Activated T-cell treated with anti-CD3 and anti-CD28 coated beads, Interleukin-2, amount 50 U/mL, for 4 hours (primary cell): ENCODE results near the gene SIRT3. TPM values are rescaled to one million over a fixed set of nuclear protein-coding genes. Genes with fewer than 3 reads are reported as not detected.
"Not testable (repeated sequence)": the region's sequence is repeated elsewhere in the genome, so short reads cannot be mapped to it uniquely, and the experiment has no call there.

Source experiments
- ATAC-seq, 2 donors: fragments of 200-7000 bp; cut with Tn5 transposase; one replicate each; pipeline ENCODE4 v1.10.0; 2021
- DNase-seq: peaks from one replicate; pipeline ENCODE4 v3.0.0-alpha.2; 2020
- H3K27me3 Mint-ChIP-seq: one replicate; pipeline ENCODE4 v1.8.0; 2021; ENCODE audit warnings: low read depth, mixed read lengths
- H3K36me3 Mint-ChIP-seq: one replicate; pipeline ENCODE4 v1.8.0; 2022; ENCODE audit warnings: mixed read lengths; ENCODE audit not compliant: insufficient read depth
- H3K4me1 Mint-ChIP-seq: one replicate; pipeline ENCODE4 v1.8.0; 2021; ENCODE audit warnings: low read depth, mixed read lengths
- H3K4me3 Mint-ChIP-seq: one replicate; pipeline ENCODE4 v1.8.0; 2021; ENCODE audit warnings: mild to moderate bottlenecking, moderate library complexity, mixed read lengths
- H3K9me3 Mint-ChIP-seq: one replicate; pipeline ENCODE4 v1.8.0; 2021; ENCODE audit warnings: mixed read lengths
- total RNA-seq, 3 donors: library from RNA; stranded (reverse); gene quantifications; one replicate each; pipeline ENCODE4 v1.2.1, GENCODE V29; 2021

Gene SIRT3
- total RNA-seq, 3 donors from 2014 or later, result 7.0 to 12.6 (median 8.3) TPM

GRCh38 chr11:201966-202365 lies 34.2 kb downstream of the SIRT3 start:
- Mint-ChIP-seq H3K36me3 (peaks cover 4% of the 10 kb centered on the region), H3K4me1 (peaks cover 46% of the 10 kb centered on the region), H3K9me3 (no peaks in the 10 kb centered on the region), H3K4me3 (peak overlapping the region; percentile 5), H3K27me3 (no peaks in the 10 kb centered on the region)
- peak in 1 of 2 donors; percentile 24 for ATAC-seq
- DNase-seq, result no peak

GRCh38 chr11:200224-201003 lies 35.7 kb downstream of the SIRT3 start:
- no peak overlapping the region for H3K4me3 Mint-ChIP-seq
- ATAC-seq (no peak), DNase-seq (no peak)
- H3K27me3 Mint-ChIP-seq, result no peaks in the 10 kb centered on the region
- H3K36me3 Mint-ChIP-seq, result peaks cover 4% of the 10 kb centered on the region
- peaks cover 39% of the 10 kb centered on the region for H3K4me1 Mint-ChIP-seq
- no peaks in the 10 kb centered on the region for H3K9me3 Mint-ChIP-seq

GRCh38 chr11:199782-200181 lies 36.4 kb downstream of the SIRT3 start:
- ATAC-seq (no peak), DNase-seq (no peak)
- H3K27me3 Mint-ChIP-seq, result no peaks in the 10 kb centered on the region
- no peaks in the 10 kb centered on the region for H3K9me3 Mint-ChIP-seq
- peaks cover 4% of the 10 kb centered on the region for H3K36me3 Mint-ChIP-seq
- peaks cover 35% of the 10 kb centered on the region for H3K4me1 Mint-ChIP-seq
- no peak overlapping the region for H3K4me3 Mint-ChIP-seq

GRCh38 chr11:199004-199581 lies 37.0 kb downstream of the SIRT3 start:
- Mint-ChIP-seq H3K27me3 (no peaks in the 10 kb centered on the region), H3K4me3 (no peak overlapping the region), H3K4me1 (peaks cover 29% of the 10 kb centered on the region), H3K36me3 (peaks cover 4% of the 10 kb centered on the region), H3K9me3 (no peaks in the 10 kb centered on the region)
- no peak for ATAC-seq
- no peak for DNase-seq

- H3K4me3 Mint-ChIP-seq, result no peak overlapping the region
- H3K36me3 Mint-ChIP-seq, result peaks cover 1% of the 10 kb centered on the region
- H3K9me3 Mint-ChIP-seq, result no peaks in the 10 kb centered on the region
- DNase-seq, result no peak
- ATAC-seq, result no peak
- H3K4me1 Mint-ChIP-seq, result peaks cover 22% of the 10 kb centered on the region
- H3K27me3 Mint-ChIP-seq, result no peaks in the 10 kb centered on the region
Observed at GRCh38 chr11:198236-198806, 37.8 kb downstream of the SIRT3 start.

- H3K27me3 Mint-ChIP-seq, result no peaks in the 10 kb centered on the region
- no peak overlapping the region for H3K4me3 Mint-ChIP-seq
- no peaks in the 10 kb centered on the region for H3K36me3 Mint-ChIP-seq
- H3K4me1 Mint-ChIP-seq, result peaks cover 17% of the 10 kb centered on the region
- no peak for ATAC-seq
- no peak for DNase-seq
- no peaks in the 10 kb centered on the region for H3K9me3 Mint-ChIP-seq
Observed at GRCh38 chr11:197741-198235, 38.4 kb downstream of the SIRT3 start.

GRCh38 chr11:196786-197731 lies 39.1 kb downstream of the SIRT3 start:
- Mint-ChIP-seq H3K4me1 (peaks cover 12% of the 10 kb centered on the region), H3K36me3 (no peaks in the 10 kb centered on the region), H3K4me3 (no peak overlapping the region), H3K9me3 (no peaks in the 10 kb centered on the region), H3K27me3 (no peaks in the 10 kb centered on the region)
- DNase-seq (no peak), ATAC-seq (no peak)

GRCh38 chr11:193481-193880 lies 42.7 kb downstream of the SIRT3 start:
- not testable (repeated sequence) for DNase-seq, H3K9me3 Mint-ChIP-seq, H3K4me1 Mint-ChIP-seq, H3K27me3 Mint-ChIP-seq, H3K36me3 Mint-ChIP-seq, H3K4me3 Mint-ChIP-seq, ATAC-seq

- not testable (repeated sequence) for H3K4me1 Mint-ChIP-seq, H3K9me3 Mint-ChIP-seq, ATAC-seq, DNase-seq, H3K27me3 Mint-ChIP-seq, H3K36me3 Mint-ChIP-seq, H3K4me3 Mint-ChIP-seq
Observed at GRCh38 chr11:192674-193128, 43.4 kb downstream of the SIRT3 start, which contains the start of gene SCGB1C1. Gene SCGB1C1 (plus strand): TSS chr11:193078. CDS start chr11:193100, 22 bp downstream.

- H3K27me3 Mint-ChIP-seq, H3K4me3 Mint-ChIP-seq, H3K36me3 Mint-ChIP-seq, H3K4me1 Mint-ChIP-seq, H3K9me3 Mint-ChIP-seq: not testable (repeated sequence)
- peak; percentile 68 for DNase-seq
- ATAC-seq, result peak; percentile 63 to 85
Observed at GRCh38 chr11:191490-192478, 44.4 kb downstream of the SIRT3 start.

GRCh38 chr11:190546-190945 lies 45.6 kb downstream of the SIRT3 start:
- not testable (repeated sequence) for H3K9me3 Mint-ChIP-seq, H3K27me3 Mint-ChIP-seq, H3K4me3 Mint-ChIP-seq, ATAC-seq, H3K36me3 Mint-ChIP-seq, H3K4me1 Mint-ChIP-seq, DNase-seq

- H3K4me1 Mint-ChIP-seq, H3K4me3 Mint-ChIP-seq, H3K9me3 Mint-ChIP-seq, H3K27me3 Mint-ChIP-seq, DNase-seq, H3K36me3 Mint-ChIP-seq: not testable (repeated sequence)
- ATAC-seq, result peak; percentile 63 to 80
Observed at GRCh38 chr11:189843-190311, 46.3 kb downstream of the SIRT3 start.

- not testable (repeated sequence) for H3K27me3 Mint-ChIP-seq, H3K4me1 Mint-ChIP-seq, H3K4me3 Mint-ChIP-seq, DNase-seq, H3K36me3 Mint-ChIP-seq, H3K9me3 Mint-ChIP-seq
- peak in 1 of 2 donors; percentile 4 for ATAC-seq
Observed at GRCh38 chr11:189200-189783, 46.9 kb downstream of the SIRT3 start.
